Measurements from ENCODE around the gene CHRM2.

DNA sequence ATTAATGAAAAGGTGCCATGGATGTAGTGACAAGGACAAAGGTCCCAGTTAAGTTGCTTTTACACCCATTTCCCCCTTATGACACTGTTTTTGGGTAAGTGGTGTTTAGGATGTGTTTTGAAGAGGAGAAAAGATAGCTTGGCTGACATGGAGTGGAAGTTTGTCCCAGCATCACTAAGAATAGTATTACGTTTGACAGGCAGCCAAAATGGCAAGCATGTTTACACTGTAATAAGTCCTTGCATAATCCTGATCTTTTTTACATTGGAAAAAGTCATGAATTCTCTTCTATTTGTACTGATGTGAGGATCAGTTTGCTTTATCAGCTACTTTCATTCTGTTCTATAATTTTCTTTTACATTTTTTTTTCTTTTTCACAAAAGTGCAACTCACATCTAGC, 137.8 kb downstream of the CHRM2 start:
- TF ChIP-seq FOXK2 (IDR thresholded peaks at IDR 0.05) (no peak), BHLHE40 (IDR thresholded peaks at IDR 0.05; ENCODE audit: borderline replicate concordance) (no peak), SP1 (IDR thresholded peaks at IDR 0.05) (no peak), NFRKB (IDR thresholded peaks at IDR 0.05) (no peak), SUZ12 (IDR thresholded peaks at IDR 0.05) (no peak), CTBP1 (IDR thresholded peaks at IDR 0.05; ENCODE audit: borderline replicate concordance) (no peak), LEF1 (IDR thresholded peaks at IDR 0.05; ENCODE audit: borderline replicate concordance) (no peak), FOXM1 (IDR thresholded peaks at IDR 0.05; ENCODE audit: borderline replicate concordance) (no peak)
- TF ChIP-seq, protein P1, sequence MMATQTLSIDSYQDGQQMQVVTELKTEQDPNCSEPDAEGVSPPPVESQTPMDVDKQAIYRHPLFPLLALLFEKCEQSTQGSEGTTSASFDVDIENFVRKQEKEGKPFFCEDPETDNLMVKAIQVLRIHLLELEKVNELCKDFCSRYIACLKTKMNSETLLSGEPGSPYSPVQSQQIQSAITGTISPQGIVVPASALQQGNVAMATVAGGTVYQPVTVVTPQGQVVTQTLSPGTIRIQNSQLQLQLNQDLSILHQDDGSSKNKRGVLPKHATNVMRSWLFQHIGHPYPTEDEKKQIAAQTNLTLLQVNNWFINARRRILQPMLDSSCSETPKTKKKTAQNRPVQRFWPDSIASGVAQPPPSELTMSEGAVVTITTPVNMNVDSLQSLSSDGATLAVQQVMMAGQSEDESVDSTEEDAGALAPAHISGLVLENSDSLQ (IDR thresholded peaks at IDR 0.05) = no peak
